Measurements from ENCODE around the gene GRIA1. TPM values are rescaled to one million over a fixed set of nuclear protein-coding genes. Genes with fewer than 3 reads are reported as not detected.

The GRIA1 gene
- total RNA-seq, 3 donors from 2014 or later = 0.33 to 0.88 TPM; not detected in 1

DNA sequence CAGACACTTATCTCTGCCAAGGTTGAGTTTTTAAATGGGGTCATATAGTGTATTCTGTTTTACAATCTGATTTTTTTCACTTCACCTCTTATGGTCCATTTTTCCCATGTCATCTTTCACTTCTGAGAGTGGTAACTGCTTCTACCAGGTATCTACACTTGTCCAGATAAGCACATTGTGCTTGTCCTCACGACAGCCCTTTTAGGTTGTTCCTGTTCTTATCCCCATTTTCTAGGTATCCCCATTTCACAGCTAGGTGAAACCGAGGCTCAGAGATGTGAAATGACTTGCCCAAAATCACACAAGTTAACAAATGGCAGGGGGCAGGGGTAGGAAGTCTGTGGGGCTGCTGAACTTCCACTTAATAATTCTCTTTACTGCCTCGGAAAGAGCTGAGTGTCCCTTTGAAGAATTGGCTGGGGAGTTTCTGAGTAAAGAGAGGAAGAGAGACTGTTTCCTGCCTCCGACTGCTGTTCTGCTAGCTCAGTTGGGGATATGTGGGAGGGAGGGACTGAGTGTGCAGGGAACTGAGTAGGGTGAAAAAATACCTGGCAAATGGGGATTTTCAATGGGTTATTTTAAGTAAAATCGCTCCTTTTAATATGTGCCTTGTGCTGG lies 255.4 kb downstream of the GRIA1 start:
- intact Hi-C loops (cut with DNase I; ENCODE audit: low total_unique reads) = no loop called here
- DNase-seq (ENCODE audit: low spot score in 2 of 2) = no peak
- H3K9me3 ChIP-seq = no peaks in the 10 kb centered on the region

DNA sequence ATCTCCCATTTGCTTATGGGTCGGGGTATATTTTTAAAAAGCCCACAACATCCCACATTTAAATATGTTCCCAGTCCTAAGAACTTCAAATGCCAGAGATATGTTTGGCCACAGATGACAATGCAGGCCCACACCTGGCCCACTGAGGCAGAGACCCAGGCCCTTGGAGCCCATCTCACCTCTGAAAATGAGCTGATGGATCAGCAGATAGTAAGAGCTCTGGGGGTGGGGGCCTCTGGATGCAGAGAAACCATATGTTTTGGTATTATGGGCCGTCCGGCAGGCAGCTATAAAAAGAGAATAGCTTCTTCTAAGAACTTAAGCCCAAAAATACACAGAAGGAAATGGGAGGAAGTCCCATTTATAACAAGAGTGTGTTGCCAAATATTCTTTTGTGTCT lies 256.0 kb downstream of the GRIA1 start:
- no peaks in the 10 kb centered on the region for H3K36me3 ChIP-seq
- H3K4me3 ChIP-seq = no peak overlapping the region
- H3K9me3 ChIP-seq = no peaks in the 10 kb centered on the region
- H3K27ac ChIP-seq = no peak overlapping the region
- TF ChIP-seq POLR2A (IDR thresholded peaks at IDR 0.05) (no peak), POLR2AphosphoS5 (IDR thresholded peaks at IDR 0.05) (no peak)
- TF ChIP-seq, protein P1, sequence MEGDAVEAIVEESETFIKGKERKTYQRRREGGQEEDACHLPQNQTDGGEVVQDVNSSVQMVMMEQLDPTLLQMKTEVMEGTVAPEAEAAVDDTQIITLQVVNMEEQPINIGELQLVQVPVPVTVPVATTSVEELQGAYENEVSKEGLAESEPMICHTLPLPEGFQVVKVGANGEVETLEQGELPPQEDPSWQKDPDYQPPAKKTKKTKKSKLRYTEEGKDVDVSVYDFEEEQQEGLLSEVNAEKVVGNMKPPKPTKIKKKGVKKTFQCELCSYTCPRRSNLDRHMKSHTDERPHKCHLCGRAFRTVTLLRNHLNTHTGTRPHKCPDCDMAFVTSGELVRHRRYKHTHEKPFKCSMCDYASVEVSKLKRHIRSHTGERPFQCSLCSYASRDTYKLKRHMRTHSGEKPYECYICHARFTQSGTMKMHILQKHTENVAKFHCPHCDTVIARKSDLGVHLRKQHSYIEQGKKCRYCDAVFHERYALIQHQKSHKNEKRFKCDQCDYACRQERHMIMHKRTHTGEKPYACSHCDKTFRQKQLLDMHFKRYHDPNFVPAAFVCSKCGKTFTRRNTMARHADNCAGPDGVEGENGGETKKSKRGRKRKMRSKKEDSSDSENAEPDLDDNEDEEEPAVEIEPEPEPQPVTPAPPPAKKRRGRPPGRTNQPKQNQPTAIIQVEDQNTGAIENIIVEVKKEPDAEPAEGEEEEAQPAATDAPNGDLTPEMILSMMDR (IDR thresholded peaks at IDR 0.05) = no peak
- H3K4me1 ChIP-seq = no peaks in the 10 kb centered on the region
- intact Hi-C loops (cut with DNase I; ENCODE audit: low total_unique reads) = no loop called here
- no peak for DNase-seq (ENCODE audit: low spot score in 2 of 2)
- no peaks in the 10 kb centered on the region for H3K27me3 ChIP-seq

More for the DNA sequence above, 255.4 kb downstream of the GRIA1 start:
- no peaks in the 10 kb centered on the region for H3K27me3 ChIP-seq
- no peaks in the 10 kb centered on the region for H3K4me1 ChIP-seq
- TF ChIP-seq POLR2A (IDR thresholded peaks at IDR 0.05) (no peak), POLR2AphosphoS5 (IDR thresholded peaks at IDR 0.05) (no peak)
- TF ChIP-seq, protein P1 (IDR thresholded peaks at IDR 0.05) = no peak
- H3K4me3 ChIP-seq = no peak overlapping the region
- H3K36me3 ChIP-seq = no peaks in the 10 kb centered on the region
- H3K27ac ChIP-seq = no peak overlapping the region

DNA sequence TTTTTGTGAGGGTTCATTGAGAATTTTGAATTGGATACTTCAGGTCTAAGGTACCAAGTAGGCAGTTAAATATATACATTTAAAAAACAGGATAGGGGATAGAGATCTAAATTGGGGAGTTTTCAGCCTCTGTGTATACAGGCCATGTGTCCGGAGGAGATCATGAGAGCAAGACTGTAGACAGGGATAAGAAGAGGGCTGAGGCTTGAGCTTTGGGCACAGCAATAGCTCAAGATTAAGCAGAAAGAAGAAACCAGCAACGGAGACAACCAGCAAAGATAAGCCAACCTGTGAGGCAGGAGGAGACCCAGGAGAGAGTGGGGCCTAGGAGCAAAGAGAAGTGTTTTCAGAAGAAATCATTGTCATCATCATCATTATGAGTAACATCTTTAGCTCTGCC lies 258.4 kb downstream of the GRIA1 start:
- Histone ChIP-seq H3K4me3 (no peak overlapping the region), H3K27me3 (no peaks in the 10 kb centered on the region), H3K27ac (no peak overlapping the region), H3K4me1 (no peaks in the 10 kb centered on the region), H3K9me3 (no peaks in the 10 kb centered on the region), H3K36me3 (no peaks in the 10 kb centered on the region)
- DNase-seq (ENCODE audit: low spot score in 2 of 2) = no peak
- intact Hi-C loops (cut with DNase I; ENCODE audit: low total_unique reads) = no loop called here
- no peak for TF ChIP-seq POLR2AphosphoS5 (IDR thresholded peaks at IDR 0.05)
- no peak for TF ChIP-seq POLR2A (IDR thresholded peaks at IDR 0.05)
- TF ChIP-seq, protein P1 (IDR thresholded peaks at IDR 0.05) = no peak

DNA sequence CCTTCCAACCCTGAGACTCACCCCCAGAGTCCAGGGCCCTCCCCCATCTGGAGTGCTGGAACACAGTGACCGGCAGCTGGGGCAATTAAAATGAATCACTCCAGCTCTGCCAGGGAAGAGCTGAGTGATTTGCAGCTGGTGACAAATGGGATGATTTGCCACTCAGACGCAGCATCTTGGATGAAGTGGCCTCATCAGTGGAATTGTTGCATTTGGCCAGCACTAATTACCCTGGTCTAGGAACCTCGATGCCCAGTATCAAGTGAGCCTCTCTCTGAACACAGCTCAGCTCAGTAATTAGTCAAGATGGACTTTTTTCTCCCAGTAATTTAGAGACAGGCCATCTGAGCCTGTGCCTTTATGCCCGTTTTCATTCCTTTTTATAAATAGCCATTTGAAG lies 259.5 kb downstream of the GRIA1 start:
- TF ChIP-seq, protein P1 (IDR thresholded peaks at IDR 0.05) = no peak
- TF ChIP-seq POLR2AphosphoS5 (IDR thresholded peaks at IDR 0.05) = no peak
- no peak for TF ChIP-seq POLR2A (IDR thresholded peaks at IDR 0.05)
- intact Hi-C loops (cut with DNase I; ENCODE audit: low total_unique reads) = no loop called here

DNA sequence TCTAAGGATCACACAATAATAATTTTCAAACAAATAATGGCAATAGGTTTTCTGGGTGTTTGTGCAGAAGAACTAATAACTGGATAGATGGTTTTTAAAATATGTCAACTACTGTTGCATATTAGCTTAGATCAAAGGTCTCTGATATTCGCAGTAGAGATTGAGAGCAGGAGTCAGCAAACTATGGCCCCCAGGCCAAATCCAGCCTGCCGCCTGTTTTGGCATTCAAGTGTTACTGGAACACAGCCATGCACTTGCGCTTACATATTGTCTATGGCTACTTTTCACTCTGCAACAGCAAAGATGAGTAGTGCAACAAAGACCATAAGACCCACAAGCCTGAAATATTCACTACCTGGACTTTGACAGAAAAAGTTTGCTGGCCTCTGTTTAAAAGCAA lies 260.8 kb downstream of the GRIA1 start:
- Histone ChIP-seq H3K36me3 (no peaks in the 10 kb centered on the region), H3K27me3 (no peaks in the 10 kb centered on the region), H3K9me3 (no peaks in the 10 kb centered on the region), H3K4me3 (no peak overlapping the region), H3K4me1 (no peaks in the 10 kb centered on the region), H3K27ac (no peak overlapping the region)
- intact Hi-C loops (cut with DNase I; ENCODE audit: low total_unique reads) = no loop called here
- DNase-seq (ENCODE audit: low spot score in 2 of 2) = no peak
- no peak for TF ChIP-seq POLR2AphosphoS5 (IDR thresholded peaks at IDR 0.05)
- no peak for TF ChIP-seq POLR2A (IDR thresholded peaks at IDR 0.05)
- TF ChIP-seq, protein P1 (IDR thresholded peaks at IDR 0.05) = no peak

More for the DNA sequence above, 259.5 kb downstream of the GRIA1 start:
- Histone ChIP-seq H3K27ac (no peak overlapping the region), H3K9me3 (no peaks in the 10 kb centered on the region), H3K4me1 (no peaks in the 10 kb centered on the region), H3K36me3 (no peaks in the 10 kb centered on the region), H3K27me3 (no peaks in the 10 kb centered on the region), H3K4me3 (no peak overlapping the region)
- no peak for DNase-seq (ENCODE audit: low spot score in 2 of 2)

All from breast epithelium (tissue), 4 donors.